Neural cell (in vitro differentiated cells): ENCODE data around the gene SLC39A10. TPM values are rescaled to one million over a fixed set of nuclear protein-coding genes. Genes with fewer than 3 reads are reported as not detected.
A peak's percentile ranks its signal among the peaks of the same experiment; 100 is the strongest.

ENCODE experiments used
- H2AFZ ChIP-seq: fragments of 200-600, 300-800 bp; sonication (generic), shearing (Covaris generic); 2 replicates; pipeline ENCODE4 v1.6.0; 2014; ENCODE audit warnings: low read depth, mild to moderate bottlenecking, antibody characterized with exemption, low read length, moderate library complexity
- H3F3A ChIP-seq: fragments of 200-600 bp; shearing (Covaris generic); 2 replicates; pipeline ENCODE4 v1.6.1; 2016; ENCODE audit warnings: mild to moderate bottlenecking, moderate library complexity, mixed read lengths, antibody characterized with exemption, low read length; ENCODE audit not compliant: insufficient read depth, poor library complexity, severe bottlenecking
- H3K27ac ChIP-seq: fragments of 200-600, 300-800 bp; sonication (generic), shearing (Covaris generic); 2 replicates; pipeline ENCODE4 v1.5.1; 2014; ENCODE audit warnings: mild to moderate bottlenecking, low read length, moderate library complexity
- H3K27me3 ChIP-seq: fragments of 300-800, 200-600 bp; sonication (generic), shearing (Covaris generic); 2 replicates; pipeline ENCODE4 v1.6.0; 2014; ENCODE audit warnings: mild to moderate bottlenecking, low read depth, low read length, moderate library complexity; ENCODE audit not compliant: insufficient read depth
- H3K36me3 ChIP-seq: fragments of 300-800, 200-600 bp; sonication (generic), shearing (Covaris generic); 2 replicates; pipeline ENCODE4 v1.5.1; 2014; ENCODE audit warnings: mild to moderate bottlenecking, antibody characterized with exemption, low read length, moderate library complexity; ENCODE audit not compliant: insufficient read depth
- H3K4me2 ChIP-seq: fragments of 300-800, 200-600 bp; sonication (generic), shearing (Covaris generic); 2 replicates; pipeline ENCODE4 v1.6.0; 2014; ENCODE audit warnings: mild to moderate bottlenecking, low read length
- H3K4me3 ChIP-seq: fragments of 300-800, 200-600 bp; sonication (generic), shearing (Covaris generic); 2 replicates; pipeline ENCODE4 v1.5.1; 2014; ENCODE audit warnings: mild to moderate bottlenecking, low read length, moderate library complexity
- H3K79me2 ChIP-seq: fragments of 200-600 bp; shearing (Covaris generic); replicated peaks from 2 replicates; pipeline ENCODE4 v1.6.0; 2014; ENCODE audit warnings: mild to moderate bottlenecking, low read length, moderate library complexity; ENCODE audit not compliant: insufficient read depth
- H3K9ac ChIP-seq: fragments of 300-800, 200-600 bp; sonication (generic), shearing (Covaris generic); 2 replicates; pipeline ENCODE4 v1.6.1; 2016; ENCODE audit warnings: mild to moderate bottlenecking, low read length, mixed read lengths
- H3K9me2 ChIP-seq: fragments of 200-600 bp; shearing (Covaris generic); 2 replicates; pipeline ENCODE4 v1.6.1; 2016; ENCODE audit warnings: mild to moderate bottlenecking, low read length, mixed read lengths; ENCODE audit not compliant: insufficient read depth
- H3K9me3 ChIP-seq: fragments of 200-600, 300-800 bp; sonication (generic), shearing (Covaris generic); 2 replicates; pipeline ENCODE4 v1.6.1; 2016; ENCODE audit warnings: mild to moderate bottlenecking, mixed run types, low read length, moderate library complexity, mixed read lengths
- H4K20me1 ChIP-seq: fragments of 200-600 bp; shearing (Covaris generic); 2 replicates; pipeline ENCODE4 v1.6.1; 2016; ENCODE audit warnings: mild to moderate bottlenecking, mixed run types; ENCODE audit not compliant: insufficient read depth
- EP300 ChIP-seq: fragments of 450-650 bp; conservative IDR thresholded peaks from 2 replicates; pipeline ENCODE4 v1.6.1; 2014; ENCODE audit warnings: antibody characterized with exemption, mild to moderate bottlenecking, moderate library complexity; ENCODE audit not compliant: poor library complexity, severe bottlenecking
- EZH2 ChIP-seq: fragments of 200-600, 300-800 bp; shearing (Covaris generic), sonication (generic); IDR thresholded peaks from 2 replicates; pipeline ENCODE4 v1.6.1; 2014; ENCODE audit warnings: antibody characterized with exemption, low read length, borderline replicate concordance, mild to moderate bottlenecking; ENCODE audit not compliant: insufficient read depth, poor library complexity, severe bottlenecking
- MXI1 ChIP-seq: fragments of 450-650 bp; conservative IDR thresholded peaks from 2 replicates; pipeline ENCODE4 v1.6.1; 2014; ENCODE audit warnings: antibody characterized with exemption, mild to moderate bottlenecking; ENCODE audit not compliant: poor library complexity, severe bottlenecking
- POLR2AphosphoS5 ChIP-seq: IDR thresholded peaks from 2 replicates; pipeline ENCODE4 v1.6.1; 2012
- RAD21 ChIP-seq: fragments of 450-650 bp; conservative IDR thresholded peaks from 2 replicates; pipeline ENCODE4 v1.6.1; 2014; ENCODE audit warnings: antibody characterized with exemption, mild to moderate bottlenecking, moderate library complexity
- REST ChIP-seq: IDR thresholded peaks from 2 replicates; pipeline ENCODE4 v1.6.1; 2012; ENCODE audit warnings: borderline replicate concordance
- SMC3 ChIP-seq: fragments of 450-650 bp; conservative IDR thresholded peaks from 2 replicates; pipeline ENCODE4 v1.6.1; 2014; ENCODE audit warnings: antibody characterized with exemption, mild to moderate bottlenecking, moderate library complexity; ENCODE audit not compliant: poor library complexity
- TAF1 ChIP-seq: IDR thresholded peaks from 2 replicates; pipeline ENCODE4 v1.6.1; 2012; ENCODE audit warnings: low read depth
- polyA plus RNA-seq: library from polyadenylated mRNA; depleted of rRNA; stranded (reverse); fragments of >200 nt; gene quantifications from 2 replicates; pipeline ENCODE4 v1.2.3, GENCODE V29; 2014
- TF ChIP-seq, protein P1 (sequence below): fragments of 450-650 bp; IDR thresholded peaks from 2 replicates; pipeline ENCODE4 v1.5.1; 2014; ENCODE audit warnings: antibody characterized with exemption, mild to moderate bottlenecking, moderate library complexity; ENCODE audit not compliant: poor library complexity, severe bottlenecking

SLC39A10 gene
- polyA plus RNA-seq, 1 donor from 2014 or later: 71.7 TPM

DNA sequence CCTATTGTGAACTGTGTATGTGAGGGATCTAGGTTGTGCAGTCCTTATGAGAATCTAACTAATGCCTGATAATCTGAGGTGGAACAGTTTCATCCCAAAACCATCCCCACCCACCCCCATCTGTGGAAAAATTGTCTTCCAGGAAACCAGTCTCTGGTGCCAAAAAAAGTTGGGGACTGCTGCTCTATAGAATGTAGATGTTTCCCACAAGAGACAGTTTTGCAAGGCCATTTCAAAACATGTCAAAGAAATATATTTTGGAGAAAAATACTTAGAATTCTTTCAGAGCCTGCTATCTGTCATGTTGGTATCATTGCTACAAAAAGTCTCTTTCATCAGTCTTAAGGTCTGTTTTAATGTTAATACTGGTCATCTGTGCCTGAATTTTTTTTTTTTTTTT lies 4.1 kb upstream of the SLC39A10 start:
- no peaks in the 10 kb centered on the region for H3K36me3 ChIP-seq
- no peaks in the 10 kb centered on the region for H4K20me1 ChIP-seq
- no peak overlapping the region for H3K9ac ChIP-seq
- no peaks in the 10 kb centered on the region for H3K9me3 ChIP-seq
- no peak overlapping the region for H3K27ac ChIP-seq
- H3F3A ChIP-seq: no peaks in the 10 kb centered on the region
- H3K27me3 ChIP-seq: no peaks in the 10 kb centered on the region
- no peaks in the 10 kb centered on the region for H3K79me2 ChIP-seq
- H2AFZ ChIP-seq: no peak overlapping the region
- no peak overlapping the region for H3K4me3 ChIP-seq
- no peak overlapping the region for H3K4me2 ChIP-seq
- TF ChIP-seq EP300 (no peak), REST (no peak)
- no peaks in the 10 kb centered on the region for H3K9me2 ChIP-seq

GRCh38 chr2:195656161-195656858 lies 716 bp upstream of the SLC39A10 start:
- TF ChIP-seq SMC3 (no peak), TAF1 (no peak), EZH2 (no peak), RAD21 (no peak), POLR2AphosphoS5 (no peak), MXI1 (no peak), EP300 (no peak), REST (no peak)
- TF ChIP-seq, protein P1, sequence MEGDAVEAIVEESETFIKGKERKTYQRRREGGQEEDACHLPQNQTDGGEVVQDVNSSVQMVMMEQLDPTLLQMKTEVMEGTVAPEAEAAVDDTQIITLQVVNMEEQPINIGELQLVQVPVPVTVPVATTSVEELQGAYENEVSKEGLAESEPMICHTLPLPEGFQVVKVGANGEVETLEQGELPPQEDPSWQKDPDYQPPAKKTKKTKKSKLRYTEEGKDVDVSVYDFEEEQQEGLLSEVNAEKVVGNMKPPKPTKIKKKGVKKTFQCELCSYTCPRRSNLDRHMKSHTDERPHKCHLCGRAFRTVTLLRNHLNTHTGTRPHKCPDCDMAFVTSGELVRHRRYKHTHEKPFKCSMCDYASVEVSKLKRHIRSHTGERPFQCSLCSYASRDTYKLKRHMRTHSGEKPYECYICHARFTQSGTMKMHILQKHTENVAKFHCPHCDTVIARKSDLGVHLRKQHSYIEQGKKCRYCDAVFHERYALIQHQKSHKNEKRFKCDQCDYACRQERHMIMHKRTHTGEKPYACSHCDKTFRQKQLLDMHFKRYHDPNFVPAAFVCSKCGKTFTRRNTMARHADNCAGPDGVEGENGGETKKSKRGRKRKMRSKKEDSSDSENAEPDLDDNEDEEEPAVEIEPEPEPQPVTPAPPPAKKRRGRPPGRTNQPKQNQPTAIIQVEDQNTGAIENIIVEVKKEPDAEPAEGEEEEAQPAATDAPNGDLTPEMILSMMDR: no peak
- Histone ChIP-seq H3K9me2 (no peaks in the 10 kb centered on the region), H3K4me2 (peak overlapping the region; percentile 50), H3K27ac (peak overlapping the region; percentile 63), H3K9me3 (no peaks in the 10 kb centered on the region), H3K79me2 (peaks cover 33% of the 10 kb centered on the region), H3K36me3 (no peaks in the 10 kb centered on the region), H3K4me3 (peak overlapping the region; percentile 91), H3K9ac (peak overlapping the region; percentile 25), H3F3A (no peaks in the 10 kb centered on the region), H3K27me3 (no peaks in the 10 kb centered on the region), H4K20me1 (no peaks in the 10 kb centered on the region), H2AFZ (peak overlapping the region; percentile 43)
